Measurements from ENCODE around the gene WSCD1.

The WSCD1 gene

GRCh38 chr17:6059406-6059805 is 10.8 kb upstream of the WSCD1 start:
- DNase-seq (ENCODE audit: low read depth in 2 of 2), result no peak

GRCh38 chr17:6061290-6061689 is 8.9 kb upstream of the WSCD1 start:
- no peak for DNase-seq (ENCODE audit: low read depth in 2 of 2)

GRCh38 chr17:6064868-6065267 is 5.3 kb upstream of the WSCD1 start:
- DNase-seq (ENCODE audit: low read depth in 2 of 2), result no peak

GRCh38 chr17:6065351-6065750 is 4.8 kb upstream of the WSCD1 start:
- no peak for DNase-seq (ENCODE audit: low read depth in 2 of 2)

GRCh38 chr17:6066183-6066948 is 3.8 kb upstream of the WSCD1 start:
- DNase-seq (ENCODE audit: low read depth in 2 of 2), result no peak

- DNase-seq (ENCODE audit: low read depth in 2 of 2), result no peak
Measured at GRCh38 chr17:6067060-6067459, 3.1 kb upstream of the WSCD1 start.

GRCh38 chr17:6070430-6070912 is 292 bp downstream of the WSCD1 start:
- DNase-seq (ENCODE audit: low read depth in 2 of 2), result no peak

GRCh38 chr17:6070913-6071511 is 833 bp downstream of the WSCD1 start:
- DNase-seq (ENCODE audit: low read depth in 2 of 2), result no peak

GRCh38 chr17:6071528-6072065 is 1.4 kb downstream of the WSCD1 start:
- DNase-seq (ENCODE audit: low read depth in 2 of 2), result no peak

GRCh38 chr17:6072157-6072556 is 2.0 kb downstream of the WSCD1 start:
- DNase-seq (ENCODE audit: low read depth in 2 of 2), result no peak

GRCh38 chr17:6072611-6073010 is 2.4 kb downstream of the WSCD1 start:
- DNase-seq (ENCODE audit: low read depth in 2 of 2), result no peak

GRCh38 chr17:6073620-6074019 is 3.4 kb downstream of the WSCD1 start:
- no peak for DNase-seq (ENCODE audit: low read depth in 2 of 2)

GRCh38 chr17:6075050-6075449 is 4.9 kb downstream of the WSCD1 start:
- no peak for DNase-seq (ENCODE audit: low read depth in 2 of 2)

GRCh38 chr17:6075845-6076244 is 5.7 kb downstream of the WSCD1 start:
- no peak for DNase-seq (ENCODE audit: low read depth in 2 of 2)

GRCh38 chr17:6077752-6078151 is 7.6 kb downstream of the WSCD1 start:
- no peak for DNase-seq (ENCODE audit: low read depth in 2 of 2)

- no peak for DNase-seq (ENCODE audit: low read depth in 2 of 2)
Measured at GRCh38 chr17:6078458-6078871, 8.3 kb downstream of the WSCD1 start.

GRCh38 chr17:6079155-6079888 is 9.1 kb downstream of the WSCD1 start:
- no peak for DNase-seq (ENCODE audit: low read depth in 2 of 2)

GRCh38 chr17:6079960-6080359 is 9.8 kb downstream of the WSCD1 start:
- no peak for DNase-seq (ENCODE audit: low read depth in 2 of 2)

- DNase-seq (ENCODE audit: low read depth in 2 of 2), result no peak
Measured at GRCh38 chr17:6080711-6081430, 10.7 kb downstream of the WSCD1 start.

GRCh38 chr17:6082335-6082734 is 12.2 kb downstream of the WSCD1 start:
- DNase-seq (ENCODE audit: low read depth in 2 of 2), result no peak

GRCh38 chr17:6084311-6085161 is 14.4 kb downstream of the WSCD1 start:
- no peak for DNase-seq (ENCODE audit: low read depth in 2 of 2)
